PC-9 (cell line): ENCODE measurements around the gene PHACTR4. TPM values are rescaled to one million over a fixed set of nuclear protein-coding genes. Genes with fewer than 3 reads are reported as not detected.
A peak's percentile ranks its signal among the peaks of the same experiment; 100 is the strongest.

Experiments
- BruUV-seq: library from RNA; stranded (reverse); fragments of 400-500 nt; replicated peaks from 2 replicates; lab custom pipeline; 2021; lab: Mats Ljungman, UMichigan
- CTCF ChIA-PET: fragments of 300-600 bp; sonication (Branson Sonifier 250); formaldehyde crosslinking; loops from one replicate; lab custom pipeline; 2022; ENCODE audit warnings: antibody characterized with exemption; lab: Charles Lee
- POLR2A ChIA-PET: fragments of 300-600 bp; sonication (Branson Sonifier 250); formaldehyde crosslinking; loops from one replicate; lab custom pipeline; 2022; ENCODE audit warnings: antibody characterized with exemption; ENCODE audit not compliant: unreplicated experiment; lab: Charles Lee
- DNase-seq, 2 experiments: peaks; one replicate each; pipeline versions ENCODE4 v3.0.0 to v3.0.0-alpha.2; 2015 to 2022; ENCODE audit warnings: mixed read lengths in 1 of 2
- H2AFZ ChIP-seq: fragments of 200-600 bp; sonication (generic); 2 replicates; pipeline ENCODE4 v1.8.1; 2017; ENCODE audit warnings: antibody characterized with exemption
- H3F3A ChIP-seq: fragments of 200-600 bp; sonication (generic); 2 replicates; pipeline ENCODE4 v1.8.1; 2017; ENCODE audit warnings: antibody characterized with exemption, mild to moderate bottlenecking, low read depth; ENCODE audit not compliant: insufficient read depth
- H3K27ac ChIP-seq: fragments of 200-600 bp; sonication (generic); 2 replicates; pipeline ENCODE4 v1.6.1; 2016; ENCODE audit warnings: mixed run types
- H3K27me3 ChIP-seq: fragments of 200-600 bp; sonication (generic); 2 replicates; pipeline ENCODE4 v1.6.1; 2016; ENCODE audit warnings: low read depth, mixed run types; ENCODE audit not compliant: insufficient read depth
- H3K36me3 ChIP-seq: fragments of 200-600 bp; sonication (generic); 2 replicates; pipeline ENCODE4 v1.6.1; 2016; ENCODE audit warnings: low read depth, mixed run types
- H3K4me1 ChIP-seq: fragments of 200-600 bp; sonication (generic); replicated peaks from 2 replicates; pipeline ENCODE4 v1.6.1; 2016; ENCODE audit warnings: mixed run types; ENCODE audit not compliant: insufficient read depth
- H3K4me2 ChIP-seq: fragments of 200-600 bp; sonication (generic); 2 replicates; pipeline ENCODE4 v1.6.1; 2017; ENCODE audit warnings: mixed run types
- H3K4me3 ChIP-seq: fragments of 200-600 bp; sonication (generic); 2 replicates; pipeline ENCODE4 v1.6.1; 2016; ENCODE audit warnings: mixed run types
- H3K79me2 ChIP-seq: fragments of 200-600 bp; sonication (generic); 2 replicates; pipeline ENCODE4 v1.6.1; 2017; ENCODE audit warnings: low read depth, mixed run types
- H3K9me2 ChIP-seq: fragments of 200-600 bp; sonication (generic); 2 replicates; pipeline ENCODE4 v1.8.1; 2017; ENCODE audit warnings: mild to moderate bottlenecking; ENCODE audit not compliant: insufficient read depth
- H3K9me3 ChIP-seq: fragments of 200-600 bp; sonication (generic); 2 replicates; pipeline ENCODE4 v1.8.1; 2016; ENCODE audit warnings: low read depth; ENCODE audit not compliant: insufficient read depth
- H4K20me1 ChIP-seq: fragments of 200-600 bp; sonication (generic); 2 replicates; pipeline ENCODE4 v1.8.1; 2017; ENCODE audit not compliant: insufficient read depth
- CTCF ChIP-seq: fragments of 200-600 bp; sonication (generic); conservative IDR thresholded peaks from 2 replicates; pipeline ENCODE4 v1.6.1; 2017; ENCODE audit warnings: mixed run types, antibody characterized with exemption, mild to moderate bottlenecking, moderate library complexity
- EZH2 ChIP-seq: fragments of 200-600 bp; sonication (generic); IDR thresholded peaks from 2 replicates; pipeline ENCODE4 v1.8.0; 2017; ENCODE audit warnings: antibody characterized with exemption, low read depth
- intact Hi-C: fragments of 100-400 bp; cut with micrococcal nuclease; formaldehyde crosslinking; loops from one replicate; pipeline ENCODE4 v1.10.0; 2022; ENCODE audit not compliant: unreplicated experiment
- total RNA-seq: library from RNA; stranded (reverse); gene quantifications from 2 replicates; pipeline ENCODE4 v1.2.3, GENCODE V29; 2021

PHACTR4 gene
- total RNA-seq, 1 experiment from 2014 or later = 45.1 TPM

GRCh38 chr1:28516518-28516956 is 147.0 kb downstream of the PHACTR4 start:
- no peak overlapping the region for H3K4me3 ChIP-seq
- no peak overlapping the region for H2AFZ ChIP-seq
- no TSS peak for BruUV-seq
- H3K27me3 ChIP-seq = no peaks in the 10 kb centered on the region
- TF ChIP-seq CTCF = no peak
- TF ChIP-seq EZH2 = no peak
- H3K79me2 ChIP-seq = peaks cover 28% of the 10 kb centered on the region
- no peaks in the 10 kb centered on the region for H3K9me2 ChIP-seq
- intact Hi-C loops = loop anchor here (5.0 kb wide), 1 partner anchor 361 kb away; no protein-coding TSS in a partner anchor
- peak overlapping the region; percentile 78 for H3K27ac ChIP-seq
- peaks cover 19% of the 10 kb centered on the region for H3K4me1 ChIP-seq
- POLR2A ChIA-PET = interaction anchor here (0.7 kb wide), 1 partner anchor 723 kb away, joined by 17 read pairs; no protein-coding TSS in a partner anchor
- H3K4me2 ChIP-seq = no peak overlapping the region
- no peaks in the 10 kb centered on the region for H3K9me3 ChIP-seq
- DNase-seq = no peak
- peaks cover 24% of the 10 kb centered on the region for H4K20me1 ChIP-seq
- CTCF ChIA-PET = interaction anchor here (0.7 to 1.2 kb wide), 3 partner anchors 34 to 267 kb away, joined by 3 to 8 read pairs (median 5); no protein-coding TSS in a partner anchor
- H3F3A ChIP-seq = peaks cover 67% of the 10 kb centered on the region
- H3K36me3 ChIP-seq = no peaks in the 10 kb centered on the region

GRCh38 chr1:28517649-28517999 is 148.1 kb downstream of the PHACTR4 start:
- Histone ChIP-seq H3K36me3 (no peaks in the 10 kb centered on the region), H2AFZ (no peak overlapping the region), H3K27me3 (no peaks in the 10 kb centered on the region), H3K4me1 (peaks cover 19% of the 10 kb centered on the region), H3K9me2 (no peaks in the 10 kb centered on the region), H3K27ac (peak overlapping the region; percentile 78), H3F3A (peaks cover 56% of the 10 kb centered on the region), H3K4me3 (peak overlapping the region; percentile 93; the same call in 1 of the 2 replicates), H3K79me2 (peaks cover 38% of the 10 kb centered on the region), H3K4me2 (peak overlapping the region; percentile 94), H4K20me1 (peaks cover 13% of the 10 kb centered on the region), H3K9me3 (no peaks in the 10 kb centered on the region)
- DNase-seq = peak in 1 of 2 experiments; percentile 25
- no TSS peak for BruUV-seq
- TF ChIP-seq EZH2 (no peak), CTCF (no peak)
- CTCF ChIA-PET = no interaction called here
- intact Hi-C loops = loop anchor here (5.0 kb wide), 1 partner anchor 360 kb away; no protein-coding TSS in a partner anchor
- POLR2A ChIA-PET = no interaction called here

GRCh38 chr1:28518000-28518744 is 148.6 kb downstream of the PHACTR4 start:
- peaks cover 51% of the 10 kb centered on the region for H3F3A ChIP-seq
- DNase-seq = peak; percentile 66 to 93
- peaks cover 19% of the 10 kb centered on the region for H3K4me1 ChIP-seq
- no peaks in the 10 kb centered on the region for H3K36me3 ChIP-seq
- no peaks in the 10 kb centered on the region for H3K9me2 ChIP-seq
- H3K9me3 ChIP-seq = no peaks in the 10 kb centered on the region
- intact Hi-C loops = loop anchor here (1.0 to 5.0 kb wide), 4 partner anchors 35 to 359 kb away; partner anchors contain the start of genes TAF12 and TRNAU1AP
- TF ChIP-seq EZH2 = no peak
- TF ChIP-seq CTCF = peak; percentile 94
- H3K27ac ChIP-seq = peak overlapping the region; percentile 78
- ChIA-PET CTCF (interaction anchor here (0.7 kb wide), 1 partner anchor 84 kb away, joined by 5 read pairs; no protein-coding TSS in a partner anchor), POLR2A (interaction anchor here (0.5 to 0.6 kb wide), 2 partner anchors 63 to 83 kb away, joined by 3 to 16 read pairs; no protein-coding TSS in a partner anchor)
- BruUV-seq = TSS peak; percentile 51
- peak overlapping the region; percentile 52; the same call in 1 of the 2 replicates for H2AFZ ChIP-seq
- H4K20me1 ChIP-seq = peaks cover 8% of the 10 kb centered on the region
- H3K4me2 ChIP-seq = peak overlapping the region; percentile 94
- H3K4me3 ChIP-seq = peak overlapping the region; percentile 93
- no peaks in the 10 kb centered on the region for H3K27me3 ChIP-seq
- H3K79me2 ChIP-seq = peaks cover 40% of the 10 kb centered on the region
